T-cell (primary cell): ENCODE measurements around the gene PRKAA2. TPM values are rescaled to one million over a fixed set of nuclear protein-coding genes. Genes with fewer than 3 reads are reported as not detected.

Experiments used
- ATAC-seq, 4 experiments: fragments of 200-7000 bp in 3 of 4; fragments of 150-1000 bp in 1 of 4; cut with Tn5 transposase; replicated peaks in 1 of 4; 1 replicate in 3 of 4; 2 replicates in 1 of 4; pipeline ENCODE4 v1.10.0; 2021; ENCODE audit warnings: moderate library complexity in 3 of 4, mild to moderate bottlenecking in 2 of 4, moderate number of reproducible peaks in 1 of 4
- CTCF ChIA-PET, 2 donors: fragments of 300-600 bp; sonication (Branson Sonifier 250); formaldehyde crosslinking; loops; one replicate each; lab custom pipeline; 2022; ENCODE audit warnings: antibody characterized with exemption in 2 of 2; lab: Charles Lee
- POLR2A ChIA-PET, 2 donors: fragments of 300-600 bp; sonication (Branson Sonifier 250); formaldehyde crosslinking; loops; one replicate each; lab custom pipeline; 2022; ENCODE audit warnings: antibody characterized with exemption in 2 of 2; lab: Charles Lee
- DNase-seq, 35 experiments: peaks; one replicate each; pipeline versions ENCODE4 v3.0.0 to v3.0.0-alpha.2; 2013 to 2023
- H3K27ac ChIP-seq: one replicate; pipeline ENCODE4 v1.5.1; 2013; ENCODE audit warnings: low read length
- H3K27me3 ChIP-seq, 2 experiments: replicated peaks in 1 of 2; 1 replicate in 1 of 2; 2 replicates in 1 of 2; pipeline versions ENCODE4 v1.6.1 to v1.7.0; 2013; ENCODE audit warnings: low read length in 1 of 2, mixed read lengths in 1 of 2; ENCODE audit not compliant: control insufficient read depth in 2 of 2, insufficient read depth in 2 of 2; ENCODE audit errors: extremely low read depth in 1 of 2
- H3K36me3 ChIP-seq, 2 donors: 1 replicate in 1 of 2; 2 replicates in 1 of 2; pipeline versions ENCODE4 v1.6.1 to v1.7.0; 2013; ENCODE audit warnings: low read length in 1 of 2; ENCODE audit not compliant: control insufficient read depth in 2 of 2, insufficient read depth in 1 of 2; ENCODE audit errors: extremely low read depth in 1 of 2
- H3K4me1 ChIP-seq, 2 experiments: 1 replicate in 1 of 2; 2 replicates in 1 of 2; pipeline versions ENCODE4 v1.6.1 to v1.7.0; 2013; ENCODE audit warnings: low read length in 2 of 2, mixed read lengths in 1 of 2; ENCODE audit not compliant: insufficient read depth in 2 of 2, control insufficient read depth in 1 of 2; ENCODE audit errors: extremely low read depth in 1 of 2
- H3K4me3 ChIP-seq, 2 donors: 1 replicate in 1 of 2; 2 replicates in 1 of 2; pipeline versions ENCODE4 v1.5.1 to v1.7.0; 2013; ENCODE audit warnings: mild to moderate bottlenecking in 2 of 2, low read length in 1 of 2, moderate library complexity in 1 of 2; ENCODE audit not compliant: control insufficient read depth in 1 of 2; ENCODE audit errors: extremely low read depth in 1 of 2
- H3K9me3 ChIP-seq: 2 replicates; pipeline ENCODE4 v1.7.0; 2013
- H3K27ac Mint-ChIP-seq, 2 donors: one replicate each; pipeline ENCODE4 v1.8.0; 2020 to 2021; ENCODE audit warnings: mild to moderate bottlenecking in 2 of 2, mixed read lengths in 2 of 2
- H3K27me3 Mint-ChIP-seq, 2 donors: one replicate each; pipeline ENCODE4 v1.8.0; 2021 to 2022; ENCODE audit warnings: mixed read lengths in 2 of 2
- H3K36me3 Mint-ChIP-seq: one replicate; pipeline ENCODE4 v1.8.0; 2021; ENCODE audit warnings: mixed read lengths
- H3K4me1 Mint-ChIP-seq, 3 donors: one replicate each; pipeline ENCODE4 v1.8.0; 2020 to 2022; ENCODE audit warnings: mixed read lengths in 3 of 3, mild to moderate bottlenecking in 1 of 3
- H3K4me3 Mint-ChIP-seq, 3 donors: one replicate each; pipeline ENCODE4 v1.8.0; 2020 to 2022; ENCODE audit warnings: mild to moderate bottlenecking in 3 of 3, mixed read lengths in 3 of 3, moderate library complexity in 3 of 3
- H3K9me3 Mint-ChIP-seq, 3 donors: one replicate each; pipeline ENCODE4 v1.8.0; 2020 to 2022; ENCODE audit warnings: mixed read lengths in 3 of 3
- WGBS: methylation state at CpG from one replicate; pipeline ENCODE4 v1.1.5; 2013; ENCODE audit warnings: missing lambda C conversion rate; ENCODE audit not compliant: insufficient coverage; 5-methylcytosine and 5-hydroxymethylcytosine counted together
- total RNA-seq, 35 experiments: library from RNA in 6 of 35; stranded (reverse) in 6 of 35; fragments of 120-200 nt in 1 of 35; gene quantifications; one replicate each; pipeline versions ENCODE4 v1.2.1 to v1.2.4 and lab custom pipeline; 2013 to 2026

PRKAA2 gene
- total RNA-seq, 5 donors from 2014 or later (not counting 1 experiment from before 2014, with no cell fraction given), result 0.03 TPM; not detected in 2

GRCh38 chr1:56648546-56648945, 3.4 kb downstream of the PRKAA2 start:
- H3K27ac ChIP-seq, result no peak overlapping the region
- Mint-ChIP-seq H3K27ac (no peak overlapping the region), H3K36me3 (no peaks in the 10 kb centered on the region), H3K27me3 (peaks cover 29 to 32% of the 10 kb centered on the region in 2 donors), H3K4me3 (no peak overlapping the region), H3K9me3 (no peaks in the 10 kb centered on the region), H3K4me1 (peaks cover 10 to 16% (median 11%) of the 10 kb centered on the region in 3 donors)
- no peak overlapping the region for H3K4me3 ChIP-seq
- no peaks in the 10 kb centered on the region for H3K9me3 ChIP-seq
- ChIA-PET POLR2A (no interaction called here), CTCF (no interaction called here)
- ATAC-seq (no peak), DNase-seq (no peak)
- no peaks in the 10 kb centered on the region for H3K36me3 ChIP-seq
- H3K4me1 ChIP-seq, result peaks cover 2 to 8% of the 10 kb centered on the region in 2 experiments
- WGBS, result no CpG with 5 or more reads among the region's 4 CpGs
- H3K27me3 ChIP-seq, result peaks cover 15 to 16% of the 10 kb centered on the region in 2 experiments

GRCh38 chr1:56654126-56654923, 9.2 kb downstream of the PRKAA2 start:
- peaks cover 4 to 28% (median 9%) of the 10 kb centered on the region in 3 donors for H3K9me3 Mint-ChIP-seq
- H3K27ac Mint-ChIP-seq, result no peak overlapping the region
- DNase-seq (no peak), ATAC-seq (no peak)
- no peak overlapping the region for H3K4me3 Mint-ChIP-seq
- H3K4me1 ChIP-seq, result no peaks in the 10 kb centered on the region
- peaks cover 0 to under 1% of the 10 kb centered on the region in 2 donors for H3K27me3 Mint-ChIP-seq
- no peaks in the 10 kb centered on the region for H3K36me3 ChIP-seq
- H3K9me3 ChIP-seq, result no peaks in the 10 kb centered on the region
- no CpG with 5 or more reads among the region's 1 CpG for WGBS
- CTCF ChIA-PET, result interaction anchor here in 1 of 2 donors (0.6 kb wide), 1 partner anchor 1374 kb away, joined by 3 read pairs; no protein-coding TSS in a partner anchor
- H3K27ac ChIP-seq, result no peak overlapping the region
- H3K36me3 Mint-ChIP-seq, result no peaks in the 10 kb centered on the region
- H3K27me3 ChIP-seq, result peaks cover 0 to under 1% of the 10 kb centered on the region in 2 experiments
- POLR2A ChIA-PET, result no interaction called here
- no peak overlapping the region for H3K4me3 ChIP-seq
- no peaks in the 10 kb centered on the region for H3K4me1 Mint-ChIP-seq

GRCh38 chr1:56655991-56656613, 11.0 kb downstream of the PRKAA2 start:
- ChIA-PET POLR2A (no interaction called here), CTCF (no interaction called here)
- WGBS, result no CpG with 5 or more reads among the region's 1 CpG
- Histone ChIP-seq H3K4me1 (no peaks in the 10 kb centered on the region), H3K4me3 (no peak overlapping the region), H3K27ac (no peak overlapping the region), H3K27me3 (no peaks in the 10 kb centered on the region), H3K36me3 (no peaks in the 10 kb centered on the region), H3K9me3 (no peaks in the 10 kb centered on the region)
- Mint-ChIP-seq H3K9me3 (peaks cover 4 to 28% (median 11%) of the 10 kb centered on the region in 3 donors), H3K4me3 (no peak overlapping the region), H3K4me1 (no peaks in the 10 kb centered on the region), H3K27ac (no peak overlapping the region), H3K36me3 (no peaks in the 10 kb centered on the region), H3K27me3 (peaks cover 0 to under 1% of the 10 kb centered on the region in 2 donors)
- ATAC-seq (no peak), DNase-seq (no peak)

GRCh38 chr1:56658254-56658653, 13.1 kb downstream of the PRKAA2 start:
- Mint-ChIP-seq H3K27me3 (peaks cover 0 to 4% of the 10 kb centered on the region in 2 donors), H3K9me3 (peaks cover 4 to 28% (median 11%) of the 10 kb centered on the region in 3 donors), H3K4me1 (no peaks in the 10 kb centered on the region), H3K27ac (no peak overlapping the region), H3K4me3 (no peak overlapping the region), H3K36me3 (no peaks in the 10 kb centered on the region)
- ChIA-PET CTCF (no interaction called here), POLR2A (no interaction called here)
- H3K9me3 ChIP-seq, result no peaks in the 10 kb centered on the region
- H3K4me3 ChIP-seq, result no peak overlapping the region
- H3K27ac ChIP-seq, result no peak overlapping the region
- DNase-seq, result no peak
- no peaks in the 10 kb centered on the region for H3K27me3 ChIP-seq
- ATAC-seq, result no peak
- WGBS, result 67% methylated on average over 1 of the region's 4 CpGs
- no peaks in the 10 kb centered on the region for H3K4me1 ChIP-seq
- H3K36me3 ChIP-seq, result no peaks in the 10 kb centered on the region

- no peaks in the 10 kb centered on the region for H3K36me3 Mint-ChIP-seq
- no peaks in the 10 kb centered on the region for H3K27me3 ChIP-seq
- DNase-seq (no peak), ATAC-seq (no peak)
- ChIA-PET POLR2A (no interaction called here), CTCF (no interaction called here)
- no peaks in the 10 kb centered on the region for H3K9me3 ChIP-seq
- H3K4me3 Mint-ChIP-seq, result no peak overlapping the region
- H3K9me3 Mint-ChIP-seq, result peaks cover 4 to 28% (median 11%) of the 10 kb centered on the region in 3 donors
- H3K4me1 ChIP-seq, result no peaks in the 10 kb centered on the region
- H3K27ac Mint-ChIP-seq, result no peak overlapping the region
- no peaks in the 10 kb centered on the region for H3K4me1 Mint-ChIP-seq
- no peak overlapping the region for H3K27ac ChIP-seq
- H3K27me3 Mint-ChIP-seq, result peaks cover 0 to 6% of the 10 kb centered on the region in 2 donors
- H3K36me3 ChIP-seq, result no peaks in the 10 kb centered on the region
- no CpG with 5 or more reads among the region's 1 CpG for WGBS
- no peak overlapping the region for H3K4me3 ChIP-seq
These were observed 15.2 kb downstream of the PRKAA2 start for GRCh38 chr1:56660293-56660692.

GRCh38 chr1:56663846-56664245, 18.7 kb downstream of the PRKAA2 start:
- no peaks in the 10 kb centered on the region for H3K36me3 Mint-ChIP-seq
- Histone ChIP-seq H3K27me3 (no peaks in the 10 kb centered on the region), H3K27ac (no peak overlapping the region), H3K4me3 (no peak overlapping the region), H3K36me3 (no peaks in the 10 kb centered on the region), H3K9me3 (no peaks in the 10 kb centered on the region), H3K4me1 (no peaks in the 10 kb centered on the region)
- WGBS, result 100% methylated on average over 1 of the region's 3 CpGs
- H3K9me3 Mint-ChIP-seq, result peaks cover 0 to 2% (median 0%) of the 10 kb centered on the region in 3 donors
- no peaks in the 10 kb centered on the region for H3K4me1 Mint-ChIP-seq
- ATAC-seq, result no peak
- no peak overlapping the region for H3K4me3 Mint-ChIP-seq
- ChIA-PET POLR2A (no interaction called here), CTCF (interaction anchor here in 1 of 2 donors (0.7 kb wide), 1 partner anchor 1092 kb away, joined by 7 read pairs; no protein-coding TSS in a partner anchor)
- DNase-seq, result no peak
- H3K27ac Mint-ChIP-seq, result no peak overlapping the region
- peaks cover 0 to 18% of the 10 kb centered on the region in 2 donors for H3K27me3 Mint-ChIP-seq
